ENCODE data around the gene RNH1. TPM values are rescaled to one million over a fixed set of nuclear protein-coding genes. Genes with fewer than 3 reads are reported as not detected.

The RNH1 gene
- total RNA-seq, 1 experiment from 2014 or later: 103 TPM

GRCh38 chr11:529728-530411 lies 22.8 kb upstream of the RNH1 start:
- CTCF ChIA-PET: no interaction called here
- Mint-ChIP-seq H3K27ac (ENCODE audit: unreplicated experiment) (no peak overlapping the region), H3K36me3 (ENCODE audit: insufficient read depth, unreplicated experiment) (peaks cover 26% of the 10 kb centered on the region), H3K27me3 (ENCODE audit: unreplicated experiment) (no peaks in the 10 kb centered on the region), H3K4me1 (ENCODE audit: low read depth, unreplicated experiment) (no peaks in the 10 kb centered on the region), H3K9me3 (ENCODE audit: low read depth, unreplicated experiment) (no peaks in the 10 kb centered on the region), H3K4me3 (ENCODE audit: low read depth, unreplicated experiment) (no peak overlapping the region)
- no TSS peak for BruUV-seq (replicated peaks)
- TF ChIP-seq, protein P1, sequence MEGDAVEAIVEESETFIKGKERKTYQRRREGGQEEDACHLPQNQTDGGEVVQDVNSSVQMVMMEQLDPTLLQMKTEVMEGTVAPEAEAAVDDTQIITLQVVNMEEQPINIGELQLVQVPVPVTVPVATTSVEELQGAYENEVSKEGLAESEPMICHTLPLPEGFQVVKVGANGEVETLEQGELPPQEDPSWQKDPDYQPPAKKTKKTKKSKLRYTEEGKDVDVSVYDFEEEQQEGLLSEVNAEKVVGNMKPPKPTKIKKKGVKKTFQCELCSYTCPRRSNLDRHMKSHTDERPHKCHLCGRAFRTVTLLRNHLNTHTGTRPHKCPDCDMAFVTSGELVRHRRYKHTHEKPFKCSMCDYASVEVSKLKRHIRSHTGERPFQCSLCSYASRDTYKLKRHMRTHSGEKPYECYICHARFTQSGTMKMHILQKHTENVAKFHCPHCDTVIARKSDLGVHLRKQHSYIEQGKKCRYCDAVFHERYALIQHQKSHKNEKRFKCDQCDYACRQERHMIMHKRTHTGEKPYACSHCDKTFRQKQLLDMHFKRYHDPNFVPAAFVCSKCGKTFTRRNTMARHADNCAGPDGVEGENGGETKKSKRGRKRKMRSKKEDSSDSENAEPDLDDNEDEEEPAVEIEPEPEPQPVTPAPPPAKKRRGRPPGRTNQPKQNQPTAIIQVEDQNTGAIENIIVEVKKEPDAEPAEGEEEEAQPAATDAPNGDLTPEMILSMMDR (IDR thresholded peaks at IDR 0.05; ENCODE audit: unreplicated experiment): no peak
- DNase-seq: no peak
- intact Hi-C loops (cut with micrococcal nuclease; ENCODE audit: unreplicated experiment): no loop called here

GRCh38 chr11:528815-529727 lies 22.0 kb upstream of the RNH1 start:
- Mint-ChIP-seq H3K27ac (ENCODE audit: unreplicated experiment) (no peak overlapping the region), H3K9me3 (ENCODE audit: low read depth, unreplicated experiment) (peaks cover under 1% of the 10 kb centered on the region), H3K4me1 (ENCODE audit: low read depth, unreplicated experiment) (no peaks in the 10 kb centered on the region), H3K36me3 (ENCODE audit: insufficient read depth, unreplicated experiment) (peaks cover 18% of the 10 kb centered on the region), H3K27me3 (ENCODE audit: unreplicated experiment) (no peaks in the 10 kb centered on the region), H3K4me3 (ENCODE audit: low read depth, unreplicated experiment) (no peak overlapping the region)
- TF ChIP-seq, protein P1 (IDR thresholded peaks at IDR 0.05; ENCODE audit: unreplicated experiment): no peak
- intact Hi-C loops (cut with micrococcal nuclease; ENCODE audit: unreplicated experiment): no loop called here
- no TSS peak for BruUV-seq (replicated peaks)
- DNase-seq: no peak
- CTCF ChIA-PET: no interaction called here

GRCh38 chr11:528166-528814 lies 21.2 kb upstream of the RNH1 start:
- BruUV-seq (replicated peaks): no TSS peak
- H3K27me3 Mint-ChIP-seq (ENCODE audit: unreplicated experiment): no peaks in the 10 kb centered on the region
- peaks cover 2% of the 10 kb centered on the region for H3K9me3 Mint-ChIP-seq (ENCODE audit: low read depth, unreplicated experiment)
- no peaks in the 10 kb centered on the region for H3K4me1 Mint-ChIP-seq (ENCODE audit: low read depth, unreplicated experiment)
- intact Hi-C loops (cut with micrococcal nuclease; ENCODE audit: unreplicated experiment): no loop called here
- DNase-seq: no peak
- CTCF ChIA-PET: no interaction called here
- H3K4me3 Mint-ChIP-seq (ENCODE audit: low read depth, unreplicated experiment): no peak overlapping the region
- no peak overlapping the region for H3K27ac Mint-ChIP-seq (ENCODE audit: unreplicated experiment)
- TF ChIP-seq, protein P1 (IDR thresholded peaks at IDR 0.05; ENCODE audit: unreplicated experiment): no peak
- H3K36me3 Mint-ChIP-seq (ENCODE audit: insufficient read depth, unreplicated experiment): peaks cover 12% of the 10 kb centered on the region

- CTCF ChIA-PET: no interaction called here
- no peak for DNase-seq
- Mint-ChIP-seq H3K27ac (ENCODE audit: unreplicated experiment) (no peak overlapping the region), H3K9me3 (ENCODE audit: low read depth, unreplicated experiment) (peaks cover 2% of the 10 kb centered on the region), H3K36me3 (ENCODE audit: insufficient read depth, unreplicated experiment) (no peaks in the 10 kb centered on the region), H3K27me3 (ENCODE audit: unreplicated experiment) (no peaks in the 10 kb centered on the region), H3K4me3 (ENCODE audit: low read depth, unreplicated experiment) (no peak overlapping the region), H3K4me1 (ENCODE audit: low read depth, unreplicated experiment) (no peaks in the 10 kb centered on the region)
- no TSS peak for BruUV-seq (replicated peaks)
- TF ChIP-seq, protein P1 (IDR thresholded peaks at IDR 0.05; ENCODE audit: unreplicated experiment): no peak
- intact Hi-C loops (cut with micrococcal nuclease; ENCODE audit: unreplicated experiment): no loop called here
Measured at GRCh38 chr11:526192-526591, 19.1 kb upstream of the RNH1 start.
